Activated CD4-positive, alpha-beta T cell treated with anti-CD3 and anti-CD28 coated beads, Interleukin-2, amount 50 U/mL, for 1 hour (primary cell): Measurements from ENCODE around the gene SDR39U1.
A peak's percentile ranks its signal among the peaks of the same experiment; 100 is the strongest.
"Not testable (repeated sequence)": the region's sequence is repeated elsewhere in the genome, so short reads cannot be mapped to it uniquely, and the experiment has no call there.

ENCODE experiments used
- DNase-seq: peaks from one replicate; pipeline ENCODE4 v3.0.0-alpha.2; 2020

The SDR39U1 gene, protein sequence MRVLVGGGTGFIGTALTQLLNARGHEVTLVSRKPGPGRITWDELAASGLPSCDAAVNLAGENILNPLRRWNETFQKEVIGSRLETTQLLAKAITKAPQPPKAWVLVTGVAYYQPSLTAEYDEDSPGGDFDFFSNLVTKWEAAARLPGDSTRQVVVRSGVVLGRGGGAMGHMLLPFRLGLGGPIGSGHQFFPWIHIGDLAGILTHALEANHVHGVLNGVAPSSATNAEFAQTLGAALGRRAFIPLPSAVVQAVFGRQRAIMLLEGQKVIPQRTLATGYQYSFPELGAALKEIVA

DNA sequence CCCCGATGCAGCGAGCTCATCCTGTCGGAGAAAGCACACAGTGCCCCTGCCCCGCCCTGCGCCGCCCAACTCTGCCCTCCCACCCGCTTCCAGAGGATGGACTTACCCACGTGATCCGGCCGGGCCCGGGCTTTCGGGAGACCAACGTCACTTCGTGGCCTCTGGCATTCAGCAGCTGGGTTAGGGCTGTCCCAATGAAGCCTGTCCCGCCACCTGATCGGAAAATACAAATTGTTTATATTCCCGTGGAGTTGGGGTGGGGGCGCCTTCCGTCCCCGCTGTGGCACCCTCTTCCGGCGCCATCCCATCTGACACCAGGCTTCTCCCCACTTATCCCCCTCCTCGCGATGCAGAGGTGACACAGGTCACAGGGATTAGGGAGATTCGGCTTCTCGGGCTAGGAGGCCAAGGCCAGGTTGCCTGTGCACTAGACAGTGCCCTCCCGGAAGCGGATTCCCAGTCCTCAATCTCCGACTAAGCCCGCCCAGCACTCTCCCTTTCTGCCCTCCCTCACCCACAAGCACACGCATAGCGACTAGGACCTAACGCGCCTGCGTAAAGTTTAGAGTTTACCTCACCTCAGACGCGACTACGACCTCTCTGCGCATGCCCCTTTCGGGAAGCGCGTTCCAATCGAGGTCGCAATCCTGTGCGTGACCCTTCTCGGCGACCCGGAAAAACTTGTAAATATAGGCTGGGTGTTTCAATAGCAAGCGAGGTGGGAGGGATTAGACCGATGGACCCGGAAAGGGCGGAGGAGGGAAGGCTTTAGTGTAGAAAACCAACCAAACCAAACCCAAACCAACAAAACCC lies at the start of gene SDR39U1:
Gene SDR39U1 (minus strand): TSS at position 537 of the 813 bp plus-strand sequence. CDS start 7 bp downstream, at position 530.
- DNase-seq: peak; percentile 94

DNA sequence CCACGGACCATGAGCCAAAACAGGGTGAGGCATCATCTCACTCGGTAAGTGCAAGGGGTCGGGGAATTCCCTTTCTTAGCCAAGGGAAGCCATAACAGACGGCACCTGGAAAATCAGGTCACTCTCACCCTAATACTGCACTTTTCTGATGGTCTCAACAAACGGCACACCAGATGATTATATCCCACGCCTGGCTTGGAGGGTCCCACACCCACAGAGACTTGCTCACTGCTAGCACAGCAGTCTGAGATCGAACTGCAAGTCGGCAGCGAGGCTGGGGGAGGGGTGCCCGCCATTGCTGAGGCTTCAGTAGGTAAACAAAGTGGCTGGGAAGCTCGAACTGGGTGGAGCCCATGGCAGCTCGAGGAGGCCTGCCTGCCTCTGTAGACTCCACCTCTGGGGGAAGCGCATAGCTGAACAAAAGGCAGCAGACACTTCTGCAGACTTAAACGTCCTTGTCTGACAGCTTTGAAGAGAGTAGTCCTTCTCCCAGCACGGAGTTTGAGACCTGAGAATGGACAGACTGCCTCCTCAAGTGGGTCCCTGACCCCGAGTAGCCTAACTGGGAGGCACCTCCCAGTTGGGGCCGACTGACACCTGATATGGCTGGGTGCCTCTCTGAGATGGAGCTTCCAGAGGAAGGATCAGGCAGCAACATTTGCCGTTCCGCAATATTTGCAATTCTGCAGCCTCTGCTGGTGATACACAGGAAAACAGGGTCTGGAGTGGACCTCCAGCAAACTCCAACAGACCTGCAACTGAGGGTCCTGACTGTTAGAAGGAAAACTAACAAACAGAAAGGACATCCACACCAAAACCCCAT lies 49.2 kb upstream of the SDR39U1 start:
- DNase-seq: not testable (repeated sequence)

DNA sequence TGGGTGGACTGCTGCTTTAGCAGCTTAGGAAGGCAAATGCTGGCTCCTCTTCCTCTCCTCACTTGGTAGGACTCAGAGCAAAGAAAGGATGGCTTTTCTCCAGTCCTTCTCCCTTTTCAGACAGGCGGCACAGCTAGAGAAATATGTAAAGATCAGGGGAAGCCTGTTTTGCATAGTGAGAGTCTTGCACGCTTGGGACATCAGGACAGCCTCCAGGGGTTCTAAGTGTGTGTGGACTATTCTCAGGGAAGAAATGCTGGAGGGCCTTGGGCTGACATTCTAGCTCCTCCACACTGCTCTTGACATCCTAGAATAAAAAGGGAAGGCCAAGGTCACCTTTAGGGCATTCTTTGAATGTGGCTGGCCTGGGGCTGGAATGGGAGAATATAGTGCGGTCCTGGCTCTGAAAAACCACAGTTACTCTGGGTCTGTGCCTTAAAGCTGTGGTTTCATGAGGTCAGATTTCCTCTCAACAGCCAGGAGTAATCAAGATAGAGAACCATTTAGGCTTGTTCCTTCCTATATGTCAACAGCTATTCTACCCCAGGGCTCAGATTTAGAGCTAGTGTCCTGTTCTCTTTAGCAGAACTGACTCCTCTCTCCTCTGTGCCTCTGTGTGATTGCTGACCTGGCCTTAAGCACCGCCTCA lies 41.2 kb upstream of the SDR39U1 start:
- DNase-seq: no peak

DNA sequence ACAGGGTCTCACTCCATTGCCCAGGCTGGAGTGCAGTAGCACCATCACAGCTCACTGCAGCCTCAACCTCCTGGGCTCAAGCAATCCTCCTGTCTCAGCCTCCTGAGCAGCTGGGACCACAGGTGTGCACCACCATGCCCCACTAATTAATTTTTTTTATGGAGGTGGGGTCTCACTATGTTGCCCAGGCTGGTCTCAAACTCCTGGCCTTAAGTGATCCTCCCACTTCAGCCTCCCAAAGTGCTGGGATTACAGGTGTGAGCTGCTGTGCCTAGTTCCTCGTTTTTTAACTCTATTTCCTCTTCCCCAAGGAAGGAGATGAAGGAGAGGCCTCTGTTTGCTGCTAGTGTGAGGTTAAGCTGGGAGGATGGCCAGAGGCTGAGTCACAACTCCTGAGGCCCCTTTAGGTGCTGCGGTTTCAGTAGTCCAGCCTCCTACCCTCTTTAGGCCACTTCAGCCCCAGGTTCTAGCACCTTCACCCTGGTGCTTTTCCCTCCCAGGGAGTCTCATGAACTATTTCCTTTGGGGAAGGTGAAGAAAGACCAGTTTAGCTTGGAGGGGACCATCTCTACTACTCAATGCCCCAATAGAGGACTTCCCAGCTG lies 40.2 kb upstream of the SDR39U1 start:
- not testable (repeated sequence) for DNase-seq

DNA sequence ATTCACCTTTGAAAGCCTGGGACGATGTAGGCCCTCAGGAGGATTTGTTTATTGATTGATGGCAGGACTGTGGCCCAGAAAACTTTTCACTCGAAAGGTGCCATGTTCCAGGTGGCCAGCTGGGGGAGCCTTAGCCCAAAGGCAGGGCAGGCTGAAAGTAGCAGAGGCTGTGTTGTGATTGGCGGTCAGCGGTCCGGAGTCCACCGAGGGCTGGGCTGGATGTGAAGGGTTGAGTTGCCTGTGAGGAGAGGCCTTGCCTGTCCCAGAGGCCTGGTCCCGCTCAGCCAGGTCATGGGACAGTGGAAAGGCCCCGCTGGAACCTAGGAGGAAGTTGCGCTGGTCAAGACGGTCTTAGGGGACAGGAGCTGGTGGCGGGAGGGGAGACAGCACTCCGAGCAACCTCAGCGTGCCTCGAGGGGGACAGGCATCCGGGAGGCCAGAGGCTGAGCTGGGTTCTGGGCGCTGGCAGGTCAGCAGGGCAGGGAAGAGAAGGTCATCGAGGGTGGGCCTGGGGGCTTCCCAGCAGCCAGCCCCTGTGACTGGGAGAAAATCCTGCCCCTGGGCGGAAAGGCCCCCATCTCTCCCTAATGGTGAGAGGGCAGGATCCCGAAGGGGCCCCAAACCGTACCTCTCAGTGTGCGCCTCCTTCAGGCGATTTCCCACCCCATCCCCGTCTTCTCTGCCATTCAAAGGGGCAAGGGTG lies 39.2 kb upstream of the SDR39U1 start:
- peak; percentile 45 for DNase-seq

DNA sequence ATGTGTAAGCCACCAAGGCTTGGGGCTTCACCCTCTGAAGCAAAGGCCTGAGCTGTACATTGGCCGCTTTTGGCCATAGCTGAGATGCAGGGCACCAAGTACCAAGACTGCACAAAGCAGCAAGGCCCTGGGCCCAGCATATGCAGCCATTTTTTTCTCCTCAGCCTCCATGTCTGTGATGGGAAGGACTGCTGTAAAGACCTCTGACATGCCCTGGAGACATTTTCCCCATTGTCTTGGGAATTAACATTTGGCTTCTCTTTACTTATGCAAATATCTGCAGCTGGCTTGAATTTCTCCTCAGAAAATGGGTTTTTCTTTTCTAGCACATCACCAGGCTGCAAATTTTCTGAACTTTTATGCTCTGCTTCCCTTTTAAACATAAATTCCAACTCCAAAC lies 37.4 kb upstream of the SDR39U1 start:
- DNase-seq: not testable (repeated sequence)

DNA sequence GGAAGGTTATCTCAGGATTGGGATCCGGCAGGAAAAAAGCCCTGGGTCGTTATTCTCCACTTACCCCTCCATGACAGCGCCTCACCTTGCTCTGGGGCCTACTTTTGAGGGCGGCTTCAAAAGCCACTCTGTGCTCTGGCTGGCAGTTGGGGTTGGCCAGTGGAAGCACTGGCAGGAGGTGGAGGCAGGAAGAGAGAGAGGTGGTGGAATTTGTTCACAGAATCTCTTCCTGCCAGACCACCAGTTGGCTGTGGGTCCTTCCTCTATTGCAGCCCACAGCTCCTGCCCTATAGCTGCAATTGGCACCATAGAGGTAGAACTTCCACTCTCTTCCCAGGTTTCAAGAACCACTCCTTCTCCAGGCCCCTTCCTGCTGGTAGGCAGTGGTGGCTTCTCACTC lies 32.7 kb upstream of the SDR39U1 start:
- DNase-seq: no peak

DNA sequence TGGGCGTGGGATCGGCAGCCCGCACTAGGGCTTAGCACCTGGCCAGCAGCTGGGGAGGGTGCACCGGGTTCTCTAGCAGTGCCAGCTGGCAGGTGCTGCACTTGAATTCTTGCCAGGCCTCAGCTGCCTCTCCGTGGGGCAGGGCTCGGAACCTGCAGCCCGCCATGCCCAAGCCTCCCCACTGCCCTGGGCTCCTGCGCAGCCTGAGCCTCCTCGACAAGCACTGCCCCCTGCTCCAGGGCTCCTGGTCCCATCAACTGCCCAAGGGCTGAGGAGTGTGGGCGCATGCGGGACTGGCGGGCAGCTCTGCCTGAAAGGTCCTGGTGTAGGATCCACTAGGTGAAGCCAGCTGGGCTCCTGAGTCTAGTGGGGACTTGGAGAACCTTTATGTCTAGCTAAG lies 30.6 kb upstream of the SDR39U1 start:
- DNase-seq: no peak

DNA sequence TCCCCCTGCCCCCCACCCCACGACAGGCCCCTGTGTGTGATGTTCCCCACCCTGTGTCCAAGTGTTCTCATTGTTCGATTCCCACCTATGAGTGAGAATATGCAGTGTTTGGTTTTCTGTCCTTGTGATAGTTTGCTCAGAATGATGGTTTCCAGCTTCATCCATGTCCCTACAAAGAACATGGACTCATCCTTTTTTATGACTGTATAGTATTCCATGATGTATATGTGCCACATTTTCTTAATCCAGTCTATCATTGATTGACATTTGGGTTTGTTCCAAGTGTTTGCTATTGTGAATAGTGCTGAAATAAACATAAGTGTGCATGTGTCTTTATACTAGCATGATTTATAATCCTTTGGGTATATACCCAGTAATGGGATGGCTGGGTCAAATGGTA lies 27.9 kb upstream of the SDR39U1 start:
- not testable (repeated sequence) for DNase-seq

DNA sequence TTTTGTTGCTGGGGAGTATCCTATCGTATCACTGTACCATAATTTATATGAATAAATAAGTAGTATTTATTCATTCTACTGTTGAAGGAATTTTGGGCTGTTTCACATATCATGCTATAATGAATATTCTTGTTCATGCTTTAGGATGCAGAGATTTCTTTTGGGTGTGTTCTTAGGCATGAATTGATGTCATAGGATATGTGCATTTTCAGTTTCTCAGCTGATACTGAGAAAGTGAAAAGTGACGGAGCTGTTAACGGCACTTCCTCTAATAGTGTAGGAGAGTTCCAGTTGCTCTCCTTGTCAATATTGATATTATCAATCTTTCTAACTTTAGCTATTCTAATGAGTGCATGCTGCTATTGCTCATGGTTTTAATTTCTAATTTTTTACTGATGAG lies 23.2 kb upstream of the SDR39U1 start:
- DNase-seq: no peak

DNA sequence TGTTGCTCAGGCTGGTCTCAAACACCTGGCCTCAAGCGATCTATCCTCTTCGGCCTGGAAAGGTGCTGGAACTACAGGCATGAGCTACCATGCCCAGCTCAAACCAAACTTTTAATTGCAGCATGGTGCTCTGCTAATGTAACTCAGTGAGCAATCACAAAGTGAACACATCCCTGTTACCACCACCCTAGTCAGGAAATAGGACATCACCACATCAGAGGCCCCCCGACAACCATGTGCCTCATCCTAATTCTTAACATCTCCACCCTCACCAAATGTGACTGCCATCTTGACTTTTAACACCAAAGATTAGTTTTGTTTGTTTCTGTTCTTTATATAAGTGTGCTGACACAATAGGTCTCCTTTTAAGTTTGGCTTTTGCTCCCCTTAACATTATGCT lies 22.8 kb upstream of the SDR39U1 start:
- DNase-seq: no peak

DNA sequence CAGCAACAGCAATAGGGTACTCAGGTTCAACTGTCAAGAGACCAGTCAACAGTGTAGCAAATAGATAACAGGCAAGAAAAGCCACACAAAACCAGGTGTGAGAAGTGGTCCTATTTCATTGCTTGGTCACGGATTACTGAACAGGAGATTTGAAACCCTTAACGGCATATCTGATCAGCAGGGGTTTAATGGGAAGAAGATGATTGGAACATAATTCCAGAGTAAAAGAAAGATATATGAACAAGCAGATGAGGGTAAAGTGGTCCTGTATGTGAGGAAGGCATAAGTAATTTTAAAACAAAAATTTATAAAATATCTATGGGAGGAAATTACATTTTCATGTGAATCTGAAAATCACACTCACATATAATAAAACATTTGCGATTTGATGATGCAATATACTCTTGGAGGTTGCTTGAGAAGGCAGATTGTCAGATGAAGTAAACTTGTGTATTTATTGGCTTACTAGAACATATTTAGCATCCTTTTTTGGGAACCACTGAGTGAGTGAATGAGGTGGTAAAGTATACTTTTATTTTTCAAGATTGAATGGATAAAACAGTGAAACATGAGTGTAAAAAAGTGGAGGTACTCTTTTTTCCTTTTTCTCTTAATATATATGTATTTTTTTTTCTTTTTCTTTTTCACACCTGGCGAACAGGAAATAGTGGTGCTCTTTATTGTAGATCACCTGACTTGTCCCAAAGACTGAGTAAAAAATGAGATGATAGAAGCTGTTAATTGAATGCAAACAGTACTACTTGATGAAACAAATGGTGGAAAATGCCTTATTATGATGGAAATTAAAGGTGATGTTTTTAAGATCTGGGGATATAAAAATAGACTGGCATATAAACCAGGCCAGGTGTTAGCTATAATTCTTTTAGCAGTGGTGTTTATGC lies 21.6 kb upstream of the SDR39U1 start:
- no peak for DNase-seq

DNA sequence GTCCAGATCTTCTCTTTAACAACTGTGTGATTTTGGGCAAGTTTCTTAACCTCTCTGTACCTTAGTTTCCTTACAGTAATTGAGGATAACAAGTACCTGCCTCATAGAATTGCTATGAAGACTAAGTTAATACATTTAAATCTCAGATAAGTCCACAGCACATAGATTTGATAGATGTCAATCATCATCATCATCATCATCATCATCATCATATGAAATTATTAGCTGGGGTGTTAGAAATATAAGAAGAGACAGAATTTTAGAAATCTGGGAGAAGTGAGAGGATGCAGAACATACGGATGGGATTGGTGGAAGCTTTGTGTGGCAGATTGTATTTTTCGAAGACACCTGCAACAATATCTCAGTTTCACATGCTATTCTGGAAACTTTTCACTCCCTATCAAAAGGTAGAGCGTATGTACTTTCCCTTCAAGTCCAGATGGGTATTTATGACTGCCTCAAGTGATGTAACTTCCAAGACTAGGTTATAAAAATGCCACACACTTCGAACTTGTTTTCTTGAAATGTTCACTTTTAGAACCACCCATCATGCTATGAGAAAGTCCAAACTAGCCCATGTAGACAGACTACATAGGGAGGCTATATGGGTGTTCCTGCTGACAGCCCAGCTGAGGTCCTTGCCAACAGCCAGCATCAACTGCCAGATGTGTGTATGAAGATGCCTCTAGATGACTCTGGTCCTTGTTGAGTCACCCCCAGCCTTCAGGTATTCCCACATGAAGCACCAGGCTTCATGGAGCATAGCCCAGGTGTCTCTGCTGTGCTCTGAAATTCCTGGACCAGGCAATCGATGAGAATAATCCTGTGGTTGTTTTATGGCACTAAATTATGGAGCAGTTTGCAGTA lies 20.7 kb upstream of the SDR39U1 start:
- DNase-seq: no peak

DNA sequence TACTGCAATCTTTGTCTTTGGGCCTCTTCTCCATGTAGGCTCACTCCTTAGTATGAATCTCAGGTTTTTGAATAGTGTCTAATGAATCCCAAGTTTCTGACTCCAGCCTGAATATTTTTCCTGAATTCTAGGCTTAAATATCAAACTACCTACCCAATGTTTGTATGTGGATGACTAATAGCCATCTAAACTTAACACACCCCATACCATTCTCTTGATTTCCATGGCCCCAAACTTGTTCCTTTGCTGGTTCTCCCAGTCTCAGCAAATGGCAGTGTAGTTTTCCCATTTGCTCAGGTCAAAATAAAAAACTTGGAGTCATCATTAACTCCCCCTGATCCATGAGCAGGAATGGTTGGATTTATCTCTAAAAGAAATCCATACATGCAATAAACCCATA lies 18.8 kb upstream of the SDR39U1 start:
- no peak for DNase-seq

DNA sequence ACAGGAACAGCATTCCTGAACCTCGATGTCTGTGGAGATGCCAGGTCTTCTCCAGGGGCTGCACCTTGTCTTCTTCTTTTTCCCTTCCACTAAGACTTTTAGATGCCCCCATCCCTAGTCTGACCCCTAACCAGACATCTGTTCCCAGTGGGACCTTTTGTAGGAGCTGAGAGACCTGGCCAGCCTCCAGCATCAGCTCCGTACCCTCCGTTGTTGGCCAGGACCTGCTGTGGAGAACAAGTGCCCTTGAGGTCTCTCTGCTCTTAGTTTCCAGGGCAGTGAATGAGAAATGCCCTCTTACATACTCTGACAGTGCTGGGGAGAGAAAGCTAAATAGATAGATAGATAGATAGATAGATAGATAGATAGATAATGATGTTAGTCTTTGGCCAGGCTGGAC lies 16.8 kb upstream of the SDR39U1 start:
- DNase-seq: no peak

DNA sequence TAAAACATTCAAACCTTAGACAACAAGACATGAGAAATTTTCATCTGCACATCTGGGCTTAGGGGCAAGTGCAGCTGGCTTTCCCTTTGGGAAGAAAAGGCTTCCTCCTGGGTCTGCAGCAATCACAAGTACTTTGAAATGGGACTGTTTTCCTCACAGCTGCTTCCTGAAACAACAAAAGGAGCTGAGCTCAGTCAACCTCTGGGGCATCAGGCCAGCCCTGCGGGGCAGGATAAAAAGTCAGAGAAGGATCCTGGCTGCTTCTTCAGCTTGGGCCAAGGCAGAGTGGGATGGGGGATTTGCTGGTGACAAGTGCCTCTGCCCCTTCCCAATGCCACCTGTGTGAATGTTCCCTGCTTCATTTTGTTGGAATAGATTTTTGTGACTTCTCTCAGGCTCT lies 16.2 kb upstream of the SDR39U1 start:
- DNase-seq: no peak

DNA sequence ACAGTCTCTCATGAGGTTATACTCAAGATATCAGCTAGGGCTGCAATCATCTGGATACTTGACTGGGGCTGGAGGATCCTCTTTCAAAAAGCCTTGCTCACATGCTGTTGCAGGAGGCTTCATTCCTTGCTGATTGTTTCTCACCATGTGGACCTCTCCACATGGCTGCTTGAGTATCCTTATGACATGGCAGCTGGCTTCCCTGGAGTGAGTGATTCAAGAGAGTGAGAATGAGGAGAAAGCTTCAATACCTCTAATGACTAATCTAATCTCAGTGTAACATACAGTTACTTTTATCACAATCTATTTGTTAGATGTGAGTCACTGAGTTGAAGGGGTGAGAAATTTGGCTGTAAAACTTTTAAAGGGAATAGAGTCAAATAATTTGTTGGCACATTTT lies 14.4 kb upstream of the SDR39U1 start:
- DNase-seq: no peak

DNA sequence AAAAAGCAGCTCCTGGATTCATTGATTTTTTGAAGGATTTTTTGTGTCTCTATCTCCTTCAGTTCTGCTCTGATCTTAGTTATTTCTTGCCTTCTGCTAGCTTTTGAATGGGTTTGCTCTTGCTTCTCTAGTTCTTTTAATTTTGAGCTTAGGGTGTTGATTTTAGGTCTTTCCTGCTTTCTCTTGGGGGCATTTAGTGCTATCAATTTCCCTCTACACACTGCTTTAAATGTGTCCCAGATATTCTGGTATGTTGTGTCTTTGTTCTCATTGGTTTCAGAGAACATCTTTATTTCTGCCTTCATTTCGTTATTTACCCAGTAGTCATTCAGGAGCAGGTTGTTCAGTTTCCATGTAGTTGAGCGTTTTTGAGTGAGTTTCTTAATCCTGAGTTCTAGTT lies 8.3 kb upstream of the SDR39U1 start:
- not testable (repeated sequence) for DNase-seq

DNA sequence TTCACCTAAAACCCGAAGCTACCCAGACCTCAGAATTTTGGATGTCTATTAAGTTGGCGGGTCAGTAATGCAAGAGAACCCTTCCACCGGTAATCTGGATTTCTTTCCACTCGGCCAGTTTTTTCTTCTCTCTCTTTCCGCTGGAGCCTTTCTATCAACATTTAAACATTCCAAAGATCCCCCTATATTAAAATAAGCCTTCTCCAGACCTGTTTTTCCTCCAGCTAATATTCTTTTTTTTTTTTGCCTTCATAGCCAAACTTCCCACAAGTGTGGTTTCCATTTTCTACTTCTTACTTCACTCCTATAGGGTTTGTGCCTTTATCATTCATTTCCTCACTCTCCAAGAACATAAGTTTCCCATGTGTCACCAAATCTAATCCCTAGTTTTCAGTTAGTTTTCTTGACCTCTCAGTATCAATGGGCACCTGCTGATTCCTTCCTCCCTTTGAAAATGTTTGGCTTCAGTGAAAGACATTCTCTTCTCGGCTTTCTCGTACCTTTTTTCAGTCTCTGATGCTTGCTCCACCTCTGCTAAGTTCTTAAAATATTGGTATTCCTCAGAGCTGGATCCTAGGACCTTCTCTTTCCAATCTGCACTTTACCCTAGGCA lies 583 bp upstream of the SDR39U1 start:
- no peak for DNase-seq
